Astrocyte of the cerebellum (primary cell): ENCODE results near the gene MYZAP.

Experiments
- DNase-seq: peaks from one replicate; pipeline ENCODE4 v3.0.0-alpha.2; 2011; ENCODE audit warnings: low read depth
- H3K4me3 ChIP-seq: 2 replicates; pipeline ENCODE4 v1.5.1; 2011; ENCODE audit warnings: mild to moderate bottlenecking, low read depth, low read length, moderate library complexity
- in situ Hi-C: cut with HindIII; loops from 2 replicates; pipeline ENCODE4 v1.10.0; 2017; ENCODE audit warnings: low sequenced_read_pairs
- TF ChIP-seq, protein P1 (sequence below): IDR thresholded peaks from 2 replicates; pipeline ENCODE4 v1.5.1; 2012; ENCODE audit warnings: low read length, low read depth, moderate library complexity, mild to moderate bottlenecking; ENCODE audit errors: missing control alignments

MYZAP gene

DNA sequence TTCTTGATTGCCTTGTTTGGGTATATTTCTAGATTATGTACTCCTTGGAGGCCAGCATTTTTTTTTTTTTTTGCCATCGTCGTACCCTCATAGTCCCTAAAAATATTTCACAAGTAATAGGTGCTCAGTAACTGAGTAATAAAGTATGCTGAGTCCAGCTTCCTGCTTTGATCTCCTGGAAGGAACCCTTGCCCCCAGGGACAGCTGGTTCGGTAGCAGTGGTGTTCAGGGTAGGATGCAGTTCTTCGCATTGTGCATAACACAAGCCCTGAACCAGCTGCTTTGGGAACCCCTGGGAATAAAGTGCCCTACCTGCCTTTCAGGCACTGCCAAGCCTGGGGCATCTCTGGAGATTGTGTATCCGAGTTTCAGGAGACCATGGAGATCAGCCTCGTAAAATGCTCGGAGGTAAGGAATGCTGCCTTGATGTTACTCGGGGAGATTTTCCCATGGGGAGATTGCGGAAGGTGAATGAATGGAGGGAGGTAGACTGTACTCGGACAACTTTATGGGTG, 7.6 kb downstream of the MYZAP start:
- no peak overlapping the region for H3K4me3 ChIP-seq
- in situ Hi-C loops, result no loop called here
- TF ChIP-seq, protein P1, sequence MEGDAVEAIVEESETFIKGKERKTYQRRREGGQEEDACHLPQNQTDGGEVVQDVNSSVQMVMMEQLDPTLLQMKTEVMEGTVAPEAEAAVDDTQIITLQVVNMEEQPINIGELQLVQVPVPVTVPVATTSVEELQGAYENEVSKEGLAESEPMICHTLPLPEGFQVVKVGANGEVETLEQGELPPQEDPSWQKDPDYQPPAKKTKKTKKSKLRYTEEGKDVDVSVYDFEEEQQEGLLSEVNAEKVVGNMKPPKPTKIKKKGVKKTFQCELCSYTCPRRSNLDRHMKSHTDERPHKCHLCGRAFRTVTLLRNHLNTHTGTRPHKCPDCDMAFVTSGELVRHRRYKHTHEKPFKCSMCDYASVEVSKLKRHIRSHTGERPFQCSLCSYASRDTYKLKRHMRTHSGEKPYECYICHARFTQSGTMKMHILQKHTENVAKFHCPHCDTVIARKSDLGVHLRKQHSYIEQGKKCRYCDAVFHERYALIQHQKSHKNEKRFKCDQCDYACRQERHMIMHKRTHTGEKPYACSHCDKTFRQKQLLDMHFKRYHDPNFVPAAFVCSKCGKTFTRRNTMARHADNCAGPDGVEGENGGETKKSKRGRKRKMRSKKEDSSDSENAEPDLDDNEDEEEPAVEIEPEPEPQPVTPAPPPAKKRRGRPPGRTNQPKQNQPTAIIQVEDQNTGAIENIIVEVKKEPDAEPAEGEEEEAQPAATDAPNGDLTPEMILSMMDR, result no peak
- no peak for DNase-seq

DNA sequence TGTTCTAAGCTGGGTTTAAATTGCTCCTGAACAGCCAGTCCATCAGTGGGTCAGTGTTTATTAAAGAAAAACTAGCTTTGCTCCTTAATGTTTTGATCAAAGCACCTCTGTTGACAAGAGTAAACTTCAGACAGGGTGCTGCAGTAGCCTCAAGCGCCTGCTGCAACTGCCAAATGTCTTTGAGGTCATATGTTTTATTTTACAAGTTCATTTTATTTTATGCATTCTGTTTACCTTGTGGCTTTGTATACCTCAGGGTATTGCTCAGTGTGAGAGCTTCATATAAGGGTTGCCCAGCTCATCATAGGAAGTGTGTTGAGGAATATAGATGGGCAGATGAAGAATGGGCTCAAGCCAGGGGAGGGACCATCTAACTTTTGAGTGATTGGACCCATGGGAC, 8.5 kb downstream of the MYZAP start:
- TF ChIP-seq, protein P1, result no peak
- DNase-seq, result no peak
- in situ Hi-C loops, result no loop called here
- no peak overlapping the region for H3K4me3 ChIP-seq

GRCh38 chr15:57604507-57604906, 12.8 kb downstream of the MYZAP start:
- no peak for DNase-seq
- TF ChIP-seq, protein P1, result no peak
- in situ Hi-C loops, result no loop called here
- no peak overlapping the region for H3K4me3 ChIP-seq

GRCh38 chr15:57605491-57605890, 13.8 kb downstream of the MYZAP start:
- DNase-seq, result no peak
- in situ Hi-C loops, result no loop called here
- no peak overlapping the region for H3K4me3 ChIP-seq
- TF ChIP-seq, protein P1, result no peak

GRCh38 chr15:57606048-57606447, 14.3 kb downstream of the MYZAP start:
- in situ Hi-C loops, result no loop called here
- TF ChIP-seq, protein P1, result no peak
- DNase-seq, result no peak
- H3K4me3 ChIP-seq, result no peak overlapping the region

- DNase-seq, result no peak
- in situ Hi-C loops, result no loop called here
- TF ChIP-seq, protein P1, result no peak
Observed at GRCh38 chr15:57606816-57607215, 15.1 kb downstream of the MYZAP start.

GRCh38 chr15:57607570-57608000, 15.9 kb downstream of the MYZAP start:
- no peak for DNase-seq
- H3K4me3 ChIP-seq, result no peak overlapping the region
- TF ChIP-seq, protein P1, result no peak
- in situ Hi-C loops, result no loop called here

More at GRCh38 chr15:57606816-57607215, 15.1 kb downstream of the MYZAP start:
- H3K4me3 ChIP-seq, result no peak overlapping the region
